ENCODE data around the gene RAB11B.
A peak's percentile ranks its signal among the peaks of the same experiment; 100 is the strongest.
"Not testable (repeated sequence)": the region's sequence is repeated elsewhere in the genome, so short reads cannot be mapped to it uniquely, and the experiment has no call there.

RAB11B gene

DNA sequence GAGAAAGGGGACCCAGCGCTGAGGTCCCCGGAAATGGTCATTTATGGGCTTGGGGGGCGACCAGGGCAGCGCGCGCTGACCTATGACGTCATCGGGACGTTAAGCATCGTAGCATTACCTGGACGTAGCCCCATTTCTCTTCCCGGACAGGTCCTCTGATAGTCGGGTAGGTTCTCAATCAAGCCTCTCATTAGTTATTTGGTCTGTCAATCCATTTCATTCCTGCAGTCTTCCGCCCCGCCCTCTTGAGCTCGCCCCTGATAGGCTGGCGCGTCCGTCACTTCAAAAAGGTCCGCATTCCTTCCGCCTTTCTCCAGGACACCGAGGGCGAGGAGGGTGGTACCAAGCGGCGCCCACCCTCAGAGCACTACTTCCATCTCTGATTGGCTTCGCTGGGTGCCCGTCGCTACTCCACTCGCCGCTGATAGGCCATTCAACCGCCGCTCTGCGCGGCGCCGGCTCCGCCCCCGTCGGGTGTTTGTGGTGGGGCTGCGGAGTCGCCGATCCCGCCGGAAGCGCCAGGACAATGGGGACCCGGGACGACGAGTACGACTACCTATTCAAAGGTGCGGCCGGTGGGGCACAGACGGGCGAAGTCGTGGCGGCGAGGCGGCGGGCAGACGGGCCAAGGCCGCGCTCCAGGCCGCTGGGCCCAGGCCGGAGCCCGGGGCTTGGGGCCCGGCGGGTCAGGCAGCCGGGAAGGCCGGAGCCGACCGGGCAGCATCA lies at the start of gene RAB11B:
RAB11B (plus strand) TSS at position 470 of the 726 bp plus-strand sequence; CDS start at position 527, 57 bp downstream.
- peak; percentile 99 for DNase-seq

DNA sequence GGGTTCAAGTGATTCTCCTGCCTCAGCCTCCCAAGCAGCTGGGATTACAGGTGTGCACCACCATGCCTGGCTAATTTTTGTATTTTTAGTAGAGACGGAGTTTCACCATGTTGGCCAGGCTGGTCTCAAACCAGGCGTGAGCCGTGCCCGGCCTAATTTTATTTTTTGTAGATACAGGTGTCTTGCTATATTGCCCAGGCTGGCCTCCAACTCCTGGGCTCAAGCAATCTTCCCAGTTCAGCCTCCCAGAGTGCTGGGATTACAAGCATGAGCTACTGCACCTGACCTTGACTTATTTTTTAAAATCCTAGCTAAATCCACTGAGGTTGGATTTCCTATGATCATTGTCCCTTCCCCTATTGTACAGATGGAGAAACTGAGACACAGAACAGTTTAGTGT lies 48.7 kb upstream of the RAB11B start:
- DNase-seq: not testable (repeated sequence)

DNA sequence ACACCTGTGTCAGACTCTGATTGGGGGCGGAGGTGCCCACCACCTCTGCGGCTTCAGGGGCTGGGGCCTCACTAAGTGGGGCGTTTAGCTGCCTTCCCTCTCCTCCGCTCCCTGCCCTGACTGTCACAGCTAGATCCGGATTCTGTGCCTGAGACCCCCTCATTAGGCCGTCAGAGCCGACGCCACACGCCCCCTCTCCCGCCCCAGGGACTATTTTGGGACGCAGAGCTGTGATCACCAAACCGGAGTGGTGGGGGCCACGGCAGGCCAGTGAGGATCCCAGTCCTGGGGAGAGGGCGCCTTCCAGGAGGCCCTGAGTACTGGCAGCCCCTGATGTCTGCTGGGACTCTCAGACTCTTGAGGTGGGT lies 47.9 kb upstream of the RAB11B start:
- no peak for DNase-seq

DNA sequence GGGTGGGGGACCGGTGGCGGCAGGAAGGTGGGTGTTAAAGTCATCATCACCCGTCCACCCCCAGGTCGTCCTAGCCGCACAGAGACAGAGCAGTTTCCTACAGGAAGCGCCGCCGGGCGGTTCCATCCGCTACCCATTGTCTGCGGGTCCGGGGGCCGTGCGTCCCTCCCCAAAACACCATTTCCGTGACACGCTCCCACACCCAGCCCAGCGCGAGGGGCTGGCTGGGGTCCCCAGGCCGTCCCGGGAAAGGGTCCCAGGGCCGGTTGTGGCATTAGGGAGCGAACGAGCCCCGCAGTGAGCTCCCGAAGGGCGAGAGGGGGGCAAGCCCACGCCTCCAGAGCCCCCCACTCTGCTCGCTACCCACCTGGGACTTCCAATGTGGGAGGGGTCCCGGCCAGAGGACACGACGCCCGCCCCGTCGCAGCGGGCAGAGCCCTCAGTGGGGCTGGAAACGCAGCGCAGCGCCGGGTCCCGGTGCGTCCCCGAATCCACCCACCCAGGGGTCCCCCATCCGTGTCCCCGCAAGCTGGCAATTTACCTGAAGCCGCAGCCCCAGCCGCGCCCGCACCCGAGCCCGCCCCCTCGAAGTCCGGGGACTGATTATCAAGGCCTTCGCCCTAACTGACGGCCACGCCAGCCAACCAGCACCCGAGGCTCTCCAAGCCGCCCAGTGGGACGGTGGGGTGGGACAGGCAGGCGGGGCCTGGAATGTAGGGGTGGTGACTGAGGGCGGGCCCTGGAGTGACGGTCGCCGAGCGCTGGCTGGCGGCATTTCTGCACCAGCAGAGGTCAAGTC lies 47.3 kb upstream of the RAB11B start, which contains the start of gene KANK3:
KANK3 (minus strand) TSS at position 579 of the 799 bp plus-strand sequence. CDS start 5,434 bp downstream, outside the sequence.
- peak; percentile 82 for DNase-seq

DNA sequence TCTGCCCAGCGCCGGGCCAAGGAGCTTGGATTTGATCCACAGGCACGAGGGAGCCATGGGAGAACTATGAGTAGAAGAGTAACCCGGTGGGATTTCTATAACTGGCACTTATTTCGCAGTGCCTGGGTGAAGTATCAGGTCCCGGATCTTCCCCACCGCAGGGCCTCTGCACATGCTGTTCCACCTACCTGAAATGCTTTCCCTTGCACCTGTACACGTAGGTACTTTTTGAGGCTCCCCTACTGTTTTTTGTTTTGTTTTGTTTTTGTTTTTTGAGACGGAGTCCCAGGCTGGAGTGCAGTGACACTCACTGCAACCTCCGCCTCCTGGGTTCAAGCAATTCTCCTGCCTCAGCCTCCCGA lies 46.7 kb upstream of the RAB11B start:
- no peak for DNase-seq

DNA sequence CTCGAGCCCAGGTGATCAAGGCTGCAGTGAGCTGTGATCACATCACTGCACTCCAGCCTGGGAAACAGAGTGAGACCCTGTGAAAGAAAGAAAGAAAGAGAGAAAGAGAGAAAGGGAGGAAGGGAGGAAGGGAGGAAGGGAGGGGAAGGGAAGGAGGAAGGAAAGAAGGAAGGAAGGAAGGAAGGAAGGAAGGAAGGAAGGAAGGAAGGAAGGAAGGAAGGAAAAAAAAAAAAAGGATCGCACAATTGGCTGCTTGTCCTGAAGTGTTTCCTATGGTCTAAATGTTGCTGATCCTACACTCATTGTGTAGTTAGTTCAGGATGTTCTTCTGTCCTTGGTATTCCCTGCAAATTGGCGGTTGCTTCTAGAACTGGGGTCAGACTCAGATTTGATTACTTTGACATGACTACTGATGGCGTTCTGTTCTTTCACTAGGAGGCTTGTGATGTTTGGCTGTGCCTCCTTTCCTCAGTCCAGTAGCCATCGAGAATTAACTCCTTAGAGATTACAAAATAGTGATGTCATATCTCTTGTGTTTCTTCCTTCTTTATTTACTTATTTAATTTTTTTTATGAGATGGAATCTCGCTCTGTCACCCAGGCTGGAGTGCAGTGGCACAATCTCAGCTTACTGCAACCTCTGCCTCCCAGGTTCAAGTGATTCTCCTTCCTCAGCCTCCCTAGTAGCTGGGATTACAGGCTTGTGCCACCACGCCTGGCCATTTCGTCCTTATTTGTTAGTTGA lies 40.4 kb upstream of the RAB11B start:
- DNase-seq: not testable (repeated sequence)

DNA sequence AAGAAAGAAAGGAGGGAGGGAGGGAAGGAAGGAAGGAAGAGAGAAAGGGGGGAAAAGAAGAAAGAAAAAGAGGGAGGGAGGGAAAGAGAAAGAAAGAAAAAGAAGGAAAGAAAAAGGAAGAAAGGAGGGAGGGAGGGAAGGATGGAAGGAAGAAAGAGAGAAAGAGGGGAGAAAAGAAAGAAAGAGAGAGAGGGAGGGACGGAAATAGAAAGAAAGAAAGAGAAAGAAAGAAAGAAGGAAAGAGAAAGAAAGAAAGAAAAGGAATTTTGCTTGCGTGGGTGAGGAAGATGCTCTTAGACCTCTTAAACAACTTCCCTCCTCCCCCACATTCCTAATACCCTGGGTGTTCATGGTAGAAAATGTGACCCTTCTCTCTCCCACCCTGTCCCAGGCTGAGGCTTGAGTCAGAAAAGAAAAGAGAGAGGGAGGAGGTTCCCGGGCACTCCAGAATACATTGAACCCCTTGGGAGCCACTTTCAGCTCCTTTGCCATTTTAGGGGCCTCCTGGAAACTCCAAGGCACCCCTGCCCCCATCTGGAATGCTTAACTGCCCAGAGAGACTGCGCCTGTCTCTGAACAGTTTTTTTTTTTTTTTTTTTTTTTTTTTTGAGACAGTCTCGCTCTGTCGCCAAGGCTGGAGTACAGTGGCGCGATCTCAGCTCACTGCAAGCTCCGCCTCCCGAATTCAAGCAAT lies 37.9 kb upstream of the RAB11B start:
- no peak for DNase-seq

DNA sequence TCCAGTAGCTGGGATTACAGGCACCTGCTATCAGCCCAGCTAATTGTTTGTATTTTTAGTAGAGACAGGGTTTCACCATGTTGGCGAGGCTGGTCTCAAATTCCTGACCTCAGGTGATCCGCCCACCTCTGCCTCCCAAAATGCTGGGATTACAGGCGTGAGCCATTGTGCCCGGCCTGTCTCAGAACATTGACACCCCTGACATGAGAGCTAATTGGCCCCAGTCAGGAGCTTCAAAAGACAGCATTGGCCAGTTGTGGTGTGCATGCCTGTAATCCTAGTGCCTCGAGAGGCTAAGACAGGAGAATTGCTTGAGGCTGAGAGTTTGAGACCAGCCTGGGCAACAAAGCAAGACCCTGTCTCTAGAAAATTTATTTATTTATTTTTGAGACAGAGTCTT lies 37.3 kb upstream of the RAB11B start:
- not testable (repeated sequence) for DNase-seq

DNA sequence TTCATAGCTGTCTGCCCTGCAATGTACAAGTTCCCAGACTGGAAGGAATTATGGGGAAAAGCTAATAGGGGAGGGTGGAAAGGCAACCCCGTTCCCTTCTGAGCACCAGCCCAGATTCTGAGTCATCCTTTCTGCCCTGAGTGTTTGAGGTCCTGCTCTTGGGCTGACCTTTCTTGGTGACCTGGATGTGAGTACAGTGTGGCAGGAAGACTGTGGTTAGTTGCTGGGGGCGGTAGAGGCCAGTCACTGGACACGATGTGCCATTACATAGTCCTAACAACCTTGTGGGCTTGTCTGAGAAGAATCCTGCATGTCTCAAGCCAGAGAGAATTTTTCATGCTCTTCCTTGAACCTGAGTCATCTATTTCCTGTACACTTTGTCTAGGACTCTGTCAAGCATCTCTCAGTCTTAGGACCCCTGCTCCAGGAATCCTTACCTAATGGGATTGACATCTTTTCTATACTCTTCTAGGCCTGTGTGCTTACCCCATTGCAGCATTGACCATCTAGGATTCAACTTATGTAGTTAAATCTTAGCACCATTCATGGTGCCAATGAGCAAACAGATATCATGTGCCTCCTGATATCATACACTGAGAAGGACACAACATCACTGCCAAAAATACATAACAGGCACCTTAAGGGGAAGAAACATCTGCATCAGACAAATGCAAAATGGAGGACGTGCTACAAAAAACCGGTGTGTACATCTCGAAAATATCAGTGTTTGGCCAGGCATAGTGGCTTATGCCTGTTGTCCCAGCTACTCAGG lies 34.3 kb upstream of the RAB11B start:
- no peak for DNase-seq

DNA sequence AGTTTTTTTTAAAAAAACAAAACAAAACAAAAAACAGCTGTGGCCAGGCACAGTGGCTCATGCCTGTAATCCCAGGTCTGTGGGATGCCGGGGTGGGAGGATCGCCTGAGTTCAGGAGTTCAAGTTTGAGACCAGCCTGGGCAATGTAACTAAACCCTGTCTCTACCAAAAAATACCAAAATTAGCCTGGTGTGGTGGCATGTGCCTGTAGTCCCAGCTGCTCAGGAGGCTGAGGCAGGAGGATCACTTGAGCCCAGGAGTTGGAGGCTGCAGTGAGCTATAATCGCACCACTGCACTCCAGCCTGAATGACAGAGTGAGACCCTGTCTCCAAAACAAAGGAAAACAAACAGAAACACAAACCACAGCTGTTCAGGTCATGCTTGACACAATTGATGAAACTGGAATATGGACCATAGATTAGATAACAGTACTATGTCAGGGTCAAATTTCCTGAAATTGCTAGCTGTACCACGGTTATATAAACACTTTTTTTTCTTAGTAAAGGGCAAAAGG lies 33.1 kb upstream of the RAB11B start:
- DNase-seq: no peak

DNA sequence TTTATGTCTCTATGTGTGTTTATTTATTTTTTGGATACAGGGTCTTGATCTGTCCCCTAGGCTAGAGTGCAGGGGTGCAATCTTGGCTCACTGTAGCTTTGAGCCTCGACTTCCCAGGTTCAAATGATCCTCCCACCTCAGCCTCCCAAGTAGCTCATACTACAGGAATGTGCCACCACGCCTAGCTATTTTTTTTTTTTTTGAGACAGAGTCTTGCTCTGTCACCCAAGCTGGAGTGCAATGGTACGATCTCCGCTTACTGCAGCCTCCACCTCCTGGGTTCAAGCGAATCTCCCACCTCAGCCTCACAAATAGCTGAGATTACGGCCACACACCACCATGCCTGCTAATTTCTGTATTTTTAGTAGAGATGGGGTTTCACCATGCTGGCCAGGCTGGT lies 31.2 kb upstream of the RAB11B start:
- no peak for DNase-seq

DNA sequence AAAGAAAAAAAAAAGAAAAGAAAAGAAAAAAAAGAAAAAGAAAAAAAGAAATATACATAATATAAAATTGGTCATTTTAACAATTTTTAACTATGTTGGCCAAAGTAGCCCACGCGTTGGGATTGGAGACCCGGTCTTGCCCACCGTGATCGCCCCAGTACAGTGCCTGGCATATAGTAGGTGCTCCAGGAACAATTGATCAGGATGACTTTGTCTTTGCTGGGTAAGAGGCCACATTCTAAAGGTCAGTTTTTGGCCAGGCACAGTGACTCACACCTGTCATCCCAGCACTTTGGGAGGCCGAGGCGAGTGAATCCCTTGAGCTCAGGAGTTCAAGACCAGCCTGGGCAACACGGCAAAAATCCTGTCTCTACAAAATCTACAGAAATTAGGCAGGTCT lies 30.0 kb upstream of the RAB11B start:
- DNase-seq: no peak

DNA sequence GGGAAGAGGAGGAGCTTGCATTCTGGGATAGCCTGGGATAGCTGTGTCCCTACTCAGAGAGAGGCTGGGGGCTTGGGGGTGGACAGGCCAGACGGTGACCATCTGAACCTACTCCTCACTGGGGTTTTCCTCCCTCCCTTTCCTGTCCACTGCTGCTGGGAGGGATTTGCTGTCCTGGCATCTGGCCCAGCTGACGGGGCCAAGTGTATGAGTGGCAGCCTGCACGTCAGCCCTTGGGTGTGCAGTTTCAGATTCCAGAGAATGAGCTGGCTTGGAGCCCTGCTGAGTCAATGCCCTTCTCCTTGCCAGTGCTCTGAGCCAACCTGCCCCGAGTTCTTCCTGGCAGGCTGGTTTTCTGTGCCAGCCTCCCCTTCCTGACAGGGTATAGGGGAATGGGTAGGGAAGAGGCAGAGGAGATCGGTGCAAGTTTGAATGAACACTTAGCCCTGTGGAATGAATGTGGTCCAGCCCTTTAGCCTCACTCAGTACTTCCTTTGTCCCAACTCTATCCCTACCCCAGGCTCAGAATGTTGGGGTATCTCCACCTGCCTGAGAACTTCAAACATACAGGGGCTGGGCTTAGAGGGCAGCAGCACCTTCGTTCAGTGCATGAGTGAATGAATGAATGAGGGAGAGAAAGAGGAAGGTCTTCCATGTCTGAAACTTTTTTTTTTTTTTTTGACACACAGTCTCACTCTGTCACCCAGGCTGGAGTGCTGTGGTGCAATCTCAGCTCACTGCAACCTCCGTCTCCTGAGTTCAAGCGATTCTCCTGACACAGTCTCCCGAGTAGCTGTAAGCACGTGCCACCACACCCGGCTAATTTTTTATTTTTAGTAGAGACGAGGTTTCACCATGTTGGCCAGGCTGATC lies 28.0 kb upstream of the RAB11B start:
- DNase-seq: no peak

DNA sequence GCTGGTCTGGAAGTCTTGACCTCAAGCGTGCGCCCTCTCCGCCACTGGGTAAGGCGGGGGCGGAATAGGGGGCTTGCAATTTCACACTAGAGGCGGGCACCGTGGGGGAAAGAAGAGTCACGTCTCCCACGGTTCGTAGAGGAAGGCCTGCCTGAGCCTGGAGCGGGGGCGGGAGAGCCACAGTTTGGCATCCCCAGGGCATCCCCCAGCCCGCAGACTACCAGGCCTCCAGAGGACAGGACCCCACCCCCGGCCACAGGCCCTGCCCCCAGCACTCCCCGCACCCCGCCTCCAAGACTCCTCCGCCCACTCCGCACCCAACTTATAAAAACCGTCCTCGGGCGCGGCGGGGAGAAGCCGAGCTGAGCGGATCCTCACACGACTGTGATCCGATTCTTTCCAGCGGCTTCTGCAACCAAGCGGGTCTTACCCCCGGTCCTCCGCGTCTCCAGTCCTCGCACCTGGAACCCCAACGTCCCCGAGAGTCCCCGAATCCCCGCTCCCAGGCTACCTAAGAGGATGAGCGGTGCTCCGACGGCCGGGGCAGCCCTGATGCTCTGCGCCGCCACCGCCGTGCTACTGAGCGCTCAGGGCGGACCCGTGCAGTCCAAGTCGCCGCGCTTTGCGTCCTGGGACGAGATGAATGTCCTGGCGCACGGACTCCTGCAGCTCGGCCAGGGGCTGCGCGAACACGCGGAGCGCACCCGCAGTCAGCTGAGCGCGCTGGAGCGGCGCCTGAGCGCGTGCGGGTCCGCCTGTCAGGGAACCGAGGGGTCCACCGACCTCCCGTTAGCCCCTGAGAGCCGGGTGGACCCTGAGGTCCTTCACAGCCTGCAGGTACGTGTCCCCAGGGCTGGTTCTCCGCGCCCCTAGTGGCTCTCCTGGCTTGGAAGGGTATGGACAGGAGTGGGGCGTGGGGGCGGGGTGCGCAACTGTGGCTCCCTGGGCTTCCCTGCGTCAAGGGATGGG lies 26.1 kb upstream of the RAB11B start, which contains the start of gene ANGPTL4:
ANGPTL4 (plus strand) TSS at position 353 of the 969 bp plus-strand sequence; CDS start at position 520, 167 bp downstream.
- no peak for DNase-seq

DNA sequence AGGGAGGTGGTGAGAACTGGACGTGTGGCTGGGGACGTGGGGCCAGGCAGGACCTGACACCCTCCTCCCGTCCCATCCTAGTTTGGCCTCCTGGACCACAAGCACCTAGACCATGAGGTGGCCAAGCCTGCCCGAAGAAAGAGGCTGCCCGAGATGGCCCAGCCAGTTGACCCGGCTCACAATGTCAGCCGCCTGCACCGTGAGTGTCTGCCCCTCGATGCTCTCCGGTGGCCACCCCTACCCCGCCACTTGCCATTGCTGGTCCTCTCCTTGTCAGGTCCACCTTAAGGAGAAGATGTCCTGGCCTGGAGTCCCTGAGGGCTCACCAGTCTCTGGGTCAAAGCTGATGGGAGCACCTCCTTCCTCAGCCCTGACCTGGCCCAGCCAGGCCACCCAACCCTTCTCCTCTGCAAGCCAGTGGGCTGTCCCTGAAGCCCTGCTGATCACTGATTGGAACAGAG lies 24.0 kb upstream of the RAB11B start:
- DNase-seq: no peak

DNA sequence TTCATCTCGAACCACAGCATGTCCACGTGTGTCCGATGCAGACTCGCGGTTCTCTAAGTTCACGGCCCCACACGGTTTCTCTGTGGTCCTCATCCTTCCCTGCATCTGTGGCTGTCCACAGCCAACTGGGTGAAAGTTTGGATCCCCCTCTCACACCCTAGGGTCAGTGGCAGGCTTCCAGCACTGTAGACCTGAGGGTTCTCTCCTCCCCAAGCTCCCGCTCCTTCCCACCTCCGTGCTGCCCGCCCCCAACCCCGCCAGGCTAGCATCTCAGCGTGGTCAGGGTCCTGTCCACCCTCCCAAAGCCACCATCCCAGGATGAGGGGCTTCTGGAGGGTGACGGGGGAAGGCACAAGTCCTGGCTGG lies 23.2 kb upstream of the RAB11B start:
- no peak for DNase-seq

DNA sequence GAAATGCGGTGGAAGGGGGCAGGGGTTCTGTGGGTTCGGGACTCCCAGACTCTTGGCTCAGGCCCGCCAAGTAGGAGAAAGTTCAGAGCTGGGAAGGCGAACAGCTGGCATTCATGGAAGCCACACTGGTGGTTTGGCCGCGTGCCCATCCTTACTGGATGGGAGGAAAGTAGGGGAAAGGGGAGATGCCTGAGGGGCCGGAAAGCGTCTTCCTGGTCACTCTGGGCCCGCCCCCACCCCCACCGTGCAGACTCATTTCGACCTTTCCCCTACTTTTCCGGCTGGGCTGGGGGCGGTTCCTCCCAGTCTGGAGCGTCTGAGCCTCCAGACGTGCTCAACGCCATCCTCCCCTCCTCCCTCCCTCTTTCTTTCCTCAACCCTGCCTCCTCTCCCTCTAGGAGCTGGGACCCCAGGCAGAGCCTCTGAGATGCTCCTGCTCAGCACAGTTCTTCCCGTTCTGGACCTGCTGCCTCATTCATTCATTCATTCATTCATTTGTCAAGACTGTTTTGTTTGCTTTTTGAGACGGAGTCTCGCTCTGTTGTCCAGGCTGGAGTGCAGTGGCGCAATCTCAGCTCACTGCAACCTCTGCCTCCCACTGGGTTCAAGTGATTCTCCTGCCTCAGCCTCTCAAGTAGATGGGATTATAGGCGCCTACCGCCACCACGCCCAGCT lies 22.7 kb upstream of the RAB11B start:
- no peak for DNase-seq

DNA sequence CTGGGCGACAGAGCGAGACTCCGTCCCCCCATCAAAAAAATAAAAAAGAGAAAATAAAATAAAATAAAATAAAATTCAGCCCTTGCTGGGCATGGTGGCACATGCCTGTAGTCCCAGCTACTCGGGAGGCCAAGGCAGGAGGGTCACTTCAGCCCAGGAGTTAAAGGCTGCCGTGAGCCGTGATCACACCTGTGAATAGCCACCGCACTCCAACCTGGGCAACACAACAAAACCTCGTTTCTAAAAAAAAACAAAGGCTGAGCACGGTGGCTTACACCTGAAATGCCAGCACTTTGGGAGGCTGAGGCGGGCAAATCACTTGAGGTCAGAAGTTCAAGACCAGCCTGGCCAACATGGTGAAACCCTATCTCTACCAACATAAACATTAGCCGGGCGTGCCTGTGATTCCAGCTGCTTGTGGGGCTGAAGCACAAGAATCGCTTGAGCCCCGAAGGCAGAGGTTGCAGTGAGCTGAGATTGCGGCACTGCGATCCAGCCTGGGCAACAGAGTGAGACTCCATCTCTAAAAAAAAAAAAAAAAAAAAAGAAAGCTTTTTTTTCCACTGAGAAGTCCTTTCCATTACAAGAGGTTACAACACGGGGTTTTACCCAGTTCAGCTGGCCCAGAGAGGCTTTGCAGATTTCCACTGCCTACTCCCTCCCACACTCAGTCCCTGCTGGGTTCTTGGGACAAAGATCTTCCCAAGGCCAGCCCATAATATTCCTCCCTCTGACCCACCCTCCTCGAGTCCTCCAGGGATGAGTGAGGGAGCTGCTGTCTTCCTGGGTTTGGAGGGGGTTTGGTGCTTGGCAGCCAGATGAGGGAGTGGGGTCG lies 19.8 kb upstream of the RAB11B start:
- no peak for DNase-seq
